Measurements from ENCODE around the gene PTH2. TPM values are rescaled to one million over a fixed set of nuclear protein-coding genes. Genes with fewer than 3 reads are reported as not detected.
A peak's percentile ranks its signal among the peaks of the same experiment; 100 is the strongest.

The PTH2 gene
- total and polyA plus RNA-seq, 2 donors (not counting 1 experiment from before 2014, with no cell fraction given), result not detected

DNA sequence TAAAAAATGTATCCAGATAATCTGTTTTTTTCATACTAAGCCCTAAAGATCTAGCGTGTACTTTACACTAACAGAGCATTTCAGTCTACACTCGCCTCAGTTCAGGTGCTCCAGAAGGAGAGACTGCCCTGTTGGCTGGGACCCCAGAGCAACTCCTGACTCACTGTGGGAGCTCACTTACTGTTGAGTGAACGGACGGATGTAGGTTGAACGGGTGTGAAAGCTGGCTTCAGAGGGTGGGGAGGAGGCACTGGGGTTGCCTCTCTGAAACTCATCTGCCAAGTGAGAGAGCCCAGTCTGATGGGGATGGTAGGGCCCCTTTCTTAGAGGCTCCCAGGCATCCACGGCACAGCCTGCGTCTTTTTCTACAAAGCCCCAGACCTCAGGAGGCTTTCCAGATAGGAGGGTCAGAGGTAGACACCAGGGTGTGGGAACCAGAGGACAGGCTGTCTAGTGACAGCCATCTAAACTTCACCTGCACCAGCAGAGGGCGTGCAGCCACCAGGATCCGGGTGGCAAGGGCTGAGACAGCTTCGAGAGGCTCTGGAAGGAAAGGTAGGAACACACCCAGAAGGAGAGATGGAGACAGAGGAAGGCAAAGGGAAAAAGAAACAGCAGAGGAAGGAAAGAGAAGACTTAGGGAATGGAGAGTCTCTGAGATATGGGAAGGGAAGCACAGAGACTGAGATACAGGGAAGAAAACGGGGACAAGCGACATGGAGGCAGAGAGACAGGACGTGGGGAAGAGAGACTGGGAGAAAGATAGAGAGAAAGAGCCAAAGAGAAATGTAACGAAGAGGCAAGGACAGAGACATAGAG is 31.5 kb downstream of the PTH2 start:
- peak; percentile 50 to 59 for DNase-seq (ENCODE audit: low read depth in 2 of 2)
- Histone ChIP-seq H3K4me2 (ENCODE audit: extremely low read depth, insufficient read depth, low read length) (no peak overlapping the region), H3K9ac (ENCODE audit: insufficient read depth, low read length) (no peak overlapping the region), H3K9me3 (ENCODE audit: control insufficient read depth, insufficient read depth, low read depth, low read length) (no peaks in the 10 kb centered on the region), H3K36me3 (ENCODE audit: control insufficient read depth, insufficient read depth, low read length) (no peaks in the 10 kb centered on the region), H3K27ac (ENCODE audit: insufficient read depth, low read length) (no peak overlapping the region), H3K4me3 (replicated peaks in 1 of 4; ENCODE audit: control extremely low read depth in 1 of 4, insufficient read depth in 1 of 4, low read depth in 3 of 4, low read length in 4 of 4) (no peak overlapping the region), H4K20me1 (ENCODE audit: control insufficient read depth, extremely low read depth, insufficient read depth, low read length) (no peaks in the 10 kb centered on the region), H2AFZ (ENCODE audit: low read length) (no peak overlapping the region), H3K27me3 (ENCODE audit: control insufficient read depth, insufficient read depth, low read length) (peaks cover 9% of the 10 kb centered on the region), H3K79me2 (ENCODE audit: control insufficient read depth, insufficient read depth, low read length) (no peaks in the 10 kb centered on the region), H3K4me1 (ENCODE audit: control insufficient read depth, extremely low read depth, insufficient read depth, low read length) (no peaks in the 10 kb centered on the region)
- no peak for TF ChIP-seq EZH2 (IDR thresholded peaks at IDR 0.05; ENCODE audit: low read length, missing control alignments)
- TF ChIP-seq, protein P1, sequence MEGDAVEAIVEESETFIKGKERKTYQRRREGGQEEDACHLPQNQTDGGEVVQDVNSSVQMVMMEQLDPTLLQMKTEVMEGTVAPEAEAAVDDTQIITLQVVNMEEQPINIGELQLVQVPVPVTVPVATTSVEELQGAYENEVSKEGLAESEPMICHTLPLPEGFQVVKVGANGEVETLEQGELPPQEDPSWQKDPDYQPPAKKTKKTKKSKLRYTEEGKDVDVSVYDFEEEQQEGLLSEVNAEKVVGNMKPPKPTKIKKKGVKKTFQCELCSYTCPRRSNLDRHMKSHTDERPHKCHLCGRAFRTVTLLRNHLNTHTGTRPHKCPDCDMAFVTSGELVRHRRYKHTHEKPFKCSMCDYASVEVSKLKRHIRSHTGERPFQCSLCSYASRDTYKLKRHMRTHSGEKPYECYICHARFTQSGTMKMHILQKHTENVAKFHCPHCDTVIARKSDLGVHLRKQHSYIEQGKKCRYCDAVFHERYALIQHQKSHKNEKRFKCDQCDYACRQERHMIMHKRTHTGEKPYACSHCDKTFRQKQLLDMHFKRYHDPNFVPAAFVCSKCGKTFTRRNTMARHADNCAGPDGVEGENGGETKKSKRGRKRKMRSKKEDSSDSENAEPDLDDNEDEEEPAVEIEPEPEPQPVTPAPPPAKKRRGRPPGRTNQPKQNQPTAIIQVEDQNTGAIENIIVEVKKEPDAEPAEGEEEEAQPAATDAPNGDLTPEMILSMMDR (conservative IDR thresholded peaks at IDR 0.05 in 1 of 2, IDR thresholded peaks at IDR 0.05 in 1 of 2; ENCODE audit: low read depth in 1 of 2, low read length in 2 of 2), result peak; percentile 75 to 77

- Histone ChIP-seq H3K4me2 (ENCODE audit: extremely low read depth, insufficient read depth, low read length) (no peak overlapping the region), H3K4me1 (ENCODE audit: control insufficient read depth, extremely low read depth, insufficient read depth, low read length) (no peaks in the 10 kb centered on the region), H3K4me3 (replicated peaks in 1 of 4; ENCODE audit: control extremely low read depth in 1 of 4, insufficient read depth in 1 of 4, low read depth in 3 of 4, low read length in 4 of 4) (no peak overlapping the region), H2AFZ (ENCODE audit: low read length) (no peak overlapping the region), H4K20me1 (ENCODE audit: control insufficient read depth, extremely low read depth, insufficient read depth, low read length) (no peaks in the 10 kb centered on the region), H3K9ac (ENCODE audit: insufficient read depth, low read length) (no peak overlapping the region), H3K79me2 (ENCODE audit: control insufficient read depth, insufficient read depth, low read length) (no peaks in the 10 kb centered on the region), H3K27ac (ENCODE audit: insufficient read depth, low read length) (no peak overlapping the region), H3K27me3 (ENCODE audit: control insufficient read depth, insufficient read depth, low read length) (peaks cover 9% of the 10 kb centered on the region), H3K9me3 (ENCODE audit: control insufficient read depth, insufficient read depth, low read depth, low read length) (no peaks in the 10 kb centered on the region), H3K36me3 (ENCODE audit: control insufficient read depth, insufficient read depth, low read length) (no peaks in the 10 kb centered on the region)
- DNase-seq (ENCODE audit: low read depth in 2 of 2), result no peak
- no peak for TF ChIP-seq EZH2 (IDR thresholded peaks at IDR 0.05; ENCODE audit: low read length, missing control alignments)
- TF ChIP-seq, protein P1 (conservative IDR thresholded peaks at IDR 0.05 in 1 of 2, IDR thresholded peaks at IDR 0.05 in 1 of 2; ENCODE audit: low read depth in 1 of 2, low read length in 2 of 2), result no peak
Observed at GRCh38 chr19:49390929-49391359, 32.3 kb downstream of the PTH2 start.

GRCh38 chr19:49390131-49390928 is 32.9 kb downstream of the PTH2 start:
- Histone ChIP-seq H3K9ac (ENCODE audit: insufficient read depth, low read length) (no peak overlapping the region), H3K27ac (ENCODE audit: insufficient read depth, low read length) (no peak overlapping the region), H2AFZ (ENCODE audit: low read length) (no peak overlapping the region), H3K36me3 (ENCODE audit: control insufficient read depth, insufficient read depth, low read length) (no peaks in the 10 kb centered on the region), H3K4me1 (ENCODE audit: control insufficient read depth, extremely low read depth, insufficient read depth, low read length) (no peaks in the 10 kb centered on the region), H4K20me1 (ENCODE audit: control insufficient read depth, extremely low read depth, insufficient read depth, low read length) (no peaks in the 10 kb centered on the region), H3K4me3 (replicated peaks in 1 of 4; ENCODE audit: control extremely low read depth in 1 of 4, insufficient read depth in 1 of 4, low read depth in 3 of 4, low read length in 4 of 4) (no peak overlapping the region), H3K79me2 (ENCODE audit: control insufficient read depth, insufficient read depth, low read length) (no peaks in the 10 kb centered on the region), H3K9me3 (ENCODE audit: control insufficient read depth, insufficient read depth, low read depth, low read length) (no peaks in the 10 kb centered on the region), H3K27me3 (ENCODE audit: control insufficient read depth, insufficient read depth, low read length) (peaks cover 9% of the 10 kb centered on the region), H3K4me2 (ENCODE audit: extremely low read depth, insufficient read depth, low read length) (no peak overlapping the region)
- DNase-seq (ENCODE audit: low read depth in 2 of 2), result no peak
- TF ChIP-seq, protein P1 (conservative IDR thresholded peaks at IDR 0.05 in 1 of 2, IDR thresholded peaks at IDR 0.05 in 1 of 2; ENCODE audit: low read depth in 1 of 2, low read length in 2 of 2), result no peak
- TF ChIP-seq EZH2 (IDR thresholded peaks at IDR 0.05; ENCODE audit: low read length, missing control alignments), result no peak
